Stimulated activated CD4-positive, alpha-beta T cell treated with anti-CD3 and anti-CD28 coated beads, Interleukin-12 subunit alpha, Interleukin-12 subunit beta, amount 100 ng/mL, for 4 hours (primary cell): ENCODE results near the gene FLYWCH1.
"Not testable (repeated sequence)": the region's sequence is repeated elsewhere in the genome, so short reads cannot be mapped to it uniquely, and the experiment has no call there.

ENCODE experiments used
- DNase-seq: peaks from one replicate; pipeline ENCODE4 v3.0.0-alpha.2; 2020

The FLYWCH1 gene

GRCh38 chr16:2927010-2927646 is 15.4 kb downstream of the FLYWCH1 start:
- peak; percentile 77 for DNase-seq

DNA sequence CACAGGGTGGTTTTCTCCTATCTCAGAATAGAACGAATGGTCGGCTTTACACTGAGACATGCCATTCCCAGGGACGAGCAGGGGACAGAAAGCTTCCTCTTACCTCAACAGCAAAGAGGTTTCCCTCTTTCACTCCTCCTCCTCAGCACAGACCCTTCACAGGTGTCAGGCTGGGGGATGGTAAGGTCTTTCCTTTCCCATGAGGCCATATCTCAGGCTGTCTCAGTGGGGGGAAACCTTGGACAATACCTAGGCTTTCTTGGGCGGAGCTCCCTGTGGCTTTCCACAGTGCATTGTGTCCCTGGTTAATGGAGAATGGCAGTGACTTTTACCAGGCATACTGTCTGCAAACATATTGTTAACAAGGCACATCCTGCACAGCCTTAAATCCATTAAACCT is 16.4 kb downstream of the FLYWCH1 start:
- DNase-seq: not testable (repeated sequence)

GRCh38 chr16:2928796-2929195 is 17.1 kb downstream of the FLYWCH1 start:
- no peak for DNase-seq

- no peak for DNase-seq
Observed at GRCh38 chr16:2929693-2930092, 18.0 kb downstream of the FLYWCH1 start.

DNA sequence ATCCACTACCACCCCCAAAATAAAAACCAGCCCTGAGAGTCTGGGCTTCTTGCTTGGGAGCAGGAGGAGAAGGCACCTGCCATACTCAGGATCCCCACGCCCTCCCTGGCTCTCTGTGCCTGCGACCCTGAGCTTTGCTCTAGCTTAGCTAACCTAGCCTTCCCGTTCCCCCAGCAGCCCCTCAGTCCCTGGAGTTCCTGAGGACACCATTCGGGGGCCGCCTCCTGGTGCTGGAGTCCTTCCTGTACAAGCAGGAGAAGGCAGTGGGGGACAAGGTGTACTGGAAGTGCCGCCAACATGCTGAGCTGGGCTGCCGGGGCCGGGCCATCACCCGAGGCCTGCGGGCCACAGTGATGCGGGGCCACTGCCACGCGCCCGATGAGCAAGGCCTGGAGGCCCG is 18.5 kb downstream of the FLYWCH1 start:
- DNase-seq: no peak

DNA sequence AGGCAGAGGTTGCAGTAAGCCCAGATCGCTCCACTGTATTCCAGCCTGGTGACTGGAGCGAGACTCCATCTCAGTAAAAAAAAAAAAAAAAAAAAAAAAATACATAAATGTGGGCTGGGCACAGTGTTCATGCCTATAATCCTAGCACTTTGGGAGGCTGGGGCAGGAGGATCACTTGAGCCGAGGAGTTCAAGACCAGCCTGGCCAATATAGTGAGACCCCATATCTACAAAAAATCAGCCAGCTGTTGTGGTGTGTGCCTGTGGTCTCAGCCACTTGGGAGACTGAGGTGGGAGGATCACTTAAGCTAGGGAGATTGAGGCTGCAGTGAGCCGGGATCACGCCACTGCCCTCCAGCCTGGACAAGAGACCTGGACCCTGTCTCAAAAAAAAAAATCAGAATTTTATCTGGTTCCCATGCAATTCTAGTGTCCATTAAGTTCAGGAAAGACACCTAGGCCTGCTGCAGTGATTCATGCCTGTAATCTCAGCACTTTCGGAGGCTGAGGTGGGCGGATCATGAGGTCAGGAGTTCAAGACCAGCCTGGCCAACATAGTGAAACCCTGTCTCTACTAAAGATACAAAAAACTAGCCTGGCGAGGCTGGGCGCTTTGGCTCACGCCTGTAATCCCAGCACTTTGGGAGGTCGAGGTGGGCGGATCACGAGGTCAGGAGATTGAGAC is 19.6 kb downstream of the FLYWCH1 start:
- DNase-seq: not testable (repeated sequence)

GRCh38 chr16:2933136-2933535 is 21.4 kb downstream of the FLYWCH1 start:
- DNase-seq: no peak

DNA sequence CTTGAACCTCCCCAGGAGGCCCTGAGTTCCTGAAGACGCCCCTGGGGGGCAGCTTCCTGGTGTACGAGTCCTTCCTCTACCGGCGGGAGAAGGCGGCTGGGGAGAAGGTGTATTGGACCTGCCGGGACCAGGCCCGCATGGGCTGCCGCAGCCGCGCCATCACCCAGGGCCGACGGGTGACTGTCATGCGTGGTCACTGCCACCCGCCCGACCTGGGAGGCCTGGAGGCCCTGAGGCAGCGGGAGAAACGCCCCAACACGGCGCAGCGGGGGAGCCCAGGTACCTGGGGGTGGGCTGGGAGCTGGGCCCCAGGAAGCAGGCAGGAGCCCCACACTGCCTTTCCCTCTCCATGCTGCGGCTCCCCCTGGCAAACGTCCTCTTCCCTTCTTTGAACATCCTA is 22.0 kb downstream of the FLYWCH1 start:
- no peak for DNase-seq

DNA sequence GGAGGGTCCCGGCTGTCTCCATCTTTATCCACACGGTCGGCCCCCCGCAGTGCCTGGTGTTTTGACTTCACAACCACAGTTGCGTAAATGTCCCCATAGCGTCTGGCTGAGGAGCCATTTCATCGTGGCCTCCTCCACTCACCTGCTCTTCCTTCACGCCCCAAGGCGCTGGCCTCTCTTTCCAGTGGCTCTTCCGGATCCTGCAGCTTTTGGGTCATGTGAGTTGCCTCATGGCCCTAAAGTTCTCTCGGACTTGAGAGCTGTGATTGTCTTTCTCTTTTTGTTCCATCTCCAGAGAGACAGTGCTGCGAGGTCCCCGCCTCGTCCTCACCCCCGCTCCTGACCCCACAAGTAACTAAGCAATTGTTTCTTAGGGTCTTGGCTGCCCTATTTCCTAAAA is 22.7 kb downstream of the FLYWCH1 start:
- DNase-seq: no peak

DNA sequence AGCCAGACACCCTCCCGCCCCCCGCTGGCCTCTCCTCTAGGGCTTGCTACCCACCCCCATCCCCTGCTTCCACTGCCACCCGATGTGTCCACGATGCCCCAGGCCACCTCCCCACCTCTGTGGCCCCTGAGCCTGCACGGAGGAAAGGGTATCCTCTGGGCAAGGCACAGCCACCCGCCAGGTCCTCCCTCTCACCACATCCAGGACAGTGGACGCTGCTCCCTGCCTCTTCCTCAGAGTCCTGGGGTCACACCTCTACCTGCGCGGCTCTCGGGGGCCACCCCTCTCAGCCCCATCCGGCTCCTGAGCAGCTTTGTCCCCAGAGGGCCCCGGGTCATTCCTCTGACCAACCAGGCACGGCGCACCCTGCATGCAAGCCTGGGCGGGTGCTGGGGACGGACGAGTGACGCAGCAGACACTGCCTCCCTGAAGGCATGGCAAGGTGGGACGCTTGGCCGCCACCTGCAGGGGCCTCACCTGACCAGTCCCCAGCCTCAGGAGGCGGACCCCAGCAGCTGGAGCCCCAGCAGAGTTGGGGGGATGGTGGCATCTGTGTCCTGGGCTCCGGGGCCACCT is 24.8 kb downstream of the FLYWCH1 start:
- DNase-seq: no peak

DNA sequence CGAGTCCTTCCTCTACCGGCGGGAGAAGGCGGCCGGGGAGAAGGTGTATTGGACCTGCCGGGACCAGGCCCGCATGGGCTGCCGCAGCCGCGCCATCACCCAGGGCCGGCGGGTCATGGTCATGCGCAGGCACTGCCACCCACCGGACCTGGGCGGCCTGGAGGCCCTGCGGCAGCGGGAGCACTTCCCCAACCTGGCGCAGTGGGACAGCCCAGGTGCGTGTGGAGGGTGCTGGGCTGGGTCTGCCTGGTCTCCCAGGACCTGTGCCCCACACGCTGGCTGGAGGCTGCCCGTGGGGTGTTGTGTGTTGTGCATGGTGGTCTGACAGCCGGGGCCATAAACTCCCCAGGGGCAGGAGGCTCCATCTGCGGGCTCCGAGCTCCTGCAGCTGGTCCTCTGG is 25.4 kb downstream of the FLYWCH1 start:
- DNase-seq: no peak

DNA sequence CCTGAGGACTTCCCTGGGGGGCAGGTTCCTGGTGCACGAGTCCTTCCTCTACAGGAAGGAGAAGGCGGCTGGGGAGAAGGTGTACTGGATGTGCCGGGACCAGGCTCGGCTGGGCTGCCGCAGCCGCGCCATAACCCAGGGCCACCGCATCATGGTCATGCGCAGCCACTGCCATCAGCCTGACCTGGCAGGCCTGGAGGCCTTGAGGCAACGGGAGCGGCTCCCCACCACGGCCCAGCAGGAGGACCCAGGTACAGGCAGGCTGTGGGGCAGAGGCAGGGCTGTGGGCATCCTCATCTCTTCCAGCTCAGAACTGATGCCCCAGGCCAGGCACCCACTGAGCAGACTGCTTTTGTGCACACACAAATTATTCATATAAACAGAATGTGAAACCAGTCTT is 26.5 kb downstream of the FLYWCH1 start:
- no peak for DNase-seq

DNA sequence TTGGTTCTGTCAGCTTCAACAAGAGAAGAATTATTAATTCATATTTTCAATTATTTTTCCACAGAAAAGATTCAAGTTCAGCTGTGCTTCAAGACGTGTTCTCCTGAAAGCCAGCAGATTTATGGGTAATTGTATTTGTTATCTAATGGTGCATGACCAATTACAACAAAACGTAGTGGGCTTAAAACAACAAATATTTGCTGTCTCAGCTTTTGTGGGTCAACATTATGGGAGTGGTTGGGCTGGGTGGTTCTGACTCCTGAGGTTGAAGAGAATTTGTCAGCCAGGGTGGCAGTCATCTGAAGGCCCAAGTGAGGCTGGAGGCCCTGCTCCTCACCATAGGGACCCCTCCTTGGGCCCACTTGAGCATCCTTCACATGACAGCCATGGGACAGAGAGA is 28.2 kb downstream of the FLYWCH1 start:
- no peak for DNase-seq

- DNase-seq: no peak
Observed at GRCh38 chr16:2942045-2942444, 30.3 kb downstream of the FLYWCH1 start.

GRCh38 chr16:2943716-2944115 is 32.0 kb downstream of the FLYWCH1 start:
- not testable (repeated sequence) for DNase-seq

DNA sequence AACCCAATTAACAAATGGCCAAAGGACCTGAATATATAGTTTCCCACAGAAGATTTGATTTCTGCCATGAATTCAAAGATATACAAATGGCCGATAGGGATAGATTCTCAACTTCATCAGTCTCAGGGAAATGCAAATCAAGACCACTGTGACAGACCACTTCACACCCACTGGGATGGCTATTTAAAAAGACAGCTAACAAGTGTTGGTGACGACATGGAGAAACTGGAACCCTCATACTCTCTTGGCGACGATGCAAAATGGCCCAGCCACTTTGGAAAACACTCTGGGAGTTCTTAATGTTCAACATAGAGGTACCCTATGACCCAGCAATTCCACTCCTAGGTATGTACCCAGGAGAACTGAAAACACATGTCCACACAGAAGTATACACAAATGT is 34.9 kb downstream of the FLYWCH1 start:
- DNase-seq: no peak

GRCh38 chr16:2948807-2949704 is 37.3 kb downstream of the FLYWCH1 start:
- DNase-seq: no peak

GRCh38 chr16:2949705-2950352 is 38.1 kb downstream of the FLYWCH1 start:
- DNase-seq: no peak

DNA sequence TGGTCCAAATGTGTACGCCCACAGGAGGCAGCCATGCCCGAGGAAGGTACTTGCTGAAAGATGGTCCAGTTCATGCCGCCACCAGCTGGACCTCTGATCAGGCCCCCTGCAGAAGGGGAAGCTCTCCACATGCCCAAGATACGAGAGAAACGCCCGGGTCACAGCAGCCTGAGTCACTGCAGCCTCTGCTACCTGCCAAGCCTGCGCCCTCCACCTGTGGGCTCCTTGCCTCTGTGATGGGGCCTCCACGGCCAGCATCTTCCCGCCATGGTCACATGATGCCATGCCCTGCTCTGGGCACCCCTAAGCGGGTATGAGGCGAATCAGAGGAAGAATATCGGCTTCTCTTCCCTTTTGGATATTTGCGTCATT is 38.6 kb downstream of the FLYWCH1 start:
- no peak for DNase-seq

DNA sequence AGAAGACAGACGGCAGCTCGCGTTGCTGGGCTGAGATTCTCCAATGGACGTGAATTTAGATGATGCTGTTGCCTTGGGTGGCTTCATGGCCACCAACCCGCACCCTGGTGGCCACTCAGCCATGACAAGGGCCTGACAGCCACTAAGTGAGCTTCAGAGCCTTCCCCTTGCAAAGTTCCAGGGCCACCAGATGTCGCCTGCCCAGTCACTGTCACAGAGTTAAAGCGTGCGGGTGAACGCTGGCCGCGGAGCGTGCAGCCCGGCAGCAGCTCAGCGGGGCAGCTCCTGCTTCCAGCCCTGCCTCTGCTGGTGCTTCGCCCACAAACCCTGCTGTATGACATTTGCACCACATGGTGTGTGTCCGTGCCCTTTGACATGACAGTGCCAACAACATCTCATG is 39.0 kb downstream of the FLYWCH1 start:
- no peak for DNase-seq

- no peak for DNase-seq
Observed at GRCh38 chr16:2952679-2953078, 40.9 kb downstream of the FLYWCH1 start.

DNA sequence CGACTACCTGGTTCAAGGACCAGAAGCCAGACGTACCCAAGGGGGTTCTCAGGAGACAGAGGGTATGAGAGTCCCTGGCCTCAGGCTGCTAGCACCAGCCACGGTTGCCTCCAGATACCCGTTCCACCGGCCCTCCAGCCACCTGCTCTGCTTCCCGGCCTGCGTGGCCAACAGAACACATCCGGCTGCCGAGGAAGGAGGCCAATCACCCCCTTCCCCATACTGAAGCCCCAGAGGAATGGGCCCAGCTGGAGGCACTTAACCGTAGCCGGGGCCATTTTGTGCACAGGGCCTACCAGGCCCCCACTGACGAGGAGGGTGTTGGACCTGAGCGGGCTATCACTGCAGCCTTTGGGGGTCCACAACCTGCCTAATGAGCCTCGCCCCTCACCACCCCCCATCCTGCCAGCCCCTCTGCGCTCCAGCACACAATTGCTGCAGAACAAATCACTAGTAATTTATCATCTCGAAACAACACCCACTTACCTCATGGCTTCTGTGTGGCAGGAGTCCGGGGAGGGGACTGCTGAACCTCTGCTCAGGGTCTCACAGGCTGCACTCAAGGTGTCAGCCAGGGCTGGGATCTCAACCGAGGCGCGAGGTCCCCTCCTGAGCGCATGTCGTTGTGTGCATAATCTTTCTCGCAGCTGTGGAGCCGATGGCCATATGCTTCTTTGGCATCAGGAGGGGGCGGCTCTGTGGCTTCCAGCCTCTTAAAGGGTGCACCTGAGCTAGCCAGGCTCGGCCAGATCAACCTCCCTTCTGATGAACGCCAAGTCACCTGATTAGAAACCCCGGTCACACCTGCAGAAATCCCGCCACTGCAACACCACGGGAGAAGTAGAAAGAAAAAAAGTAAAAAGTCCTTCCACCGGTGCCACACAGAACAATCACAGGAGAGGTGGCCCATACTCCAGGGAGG is 42.2 kb downstream of the FLYWCH1 start:
- no peak for DNase-seq
